HG02970 (cell line): ENCODE results near the gene L1CAM.

ENCODE experiments used
- ATAC-seq: cut with Tn5 transposase; IDR thresholded peaks from one replicate; pipeline ENCODE4 v1.9.1; 2021; ENCODE audit warnings: mild to moderate bottlenecking, moderate library complexity, moderate number of reproducible peaks; ENCODE audit not compliant: unreplicated experiment, low FRiP score

The L1CAM gene

DNA sequence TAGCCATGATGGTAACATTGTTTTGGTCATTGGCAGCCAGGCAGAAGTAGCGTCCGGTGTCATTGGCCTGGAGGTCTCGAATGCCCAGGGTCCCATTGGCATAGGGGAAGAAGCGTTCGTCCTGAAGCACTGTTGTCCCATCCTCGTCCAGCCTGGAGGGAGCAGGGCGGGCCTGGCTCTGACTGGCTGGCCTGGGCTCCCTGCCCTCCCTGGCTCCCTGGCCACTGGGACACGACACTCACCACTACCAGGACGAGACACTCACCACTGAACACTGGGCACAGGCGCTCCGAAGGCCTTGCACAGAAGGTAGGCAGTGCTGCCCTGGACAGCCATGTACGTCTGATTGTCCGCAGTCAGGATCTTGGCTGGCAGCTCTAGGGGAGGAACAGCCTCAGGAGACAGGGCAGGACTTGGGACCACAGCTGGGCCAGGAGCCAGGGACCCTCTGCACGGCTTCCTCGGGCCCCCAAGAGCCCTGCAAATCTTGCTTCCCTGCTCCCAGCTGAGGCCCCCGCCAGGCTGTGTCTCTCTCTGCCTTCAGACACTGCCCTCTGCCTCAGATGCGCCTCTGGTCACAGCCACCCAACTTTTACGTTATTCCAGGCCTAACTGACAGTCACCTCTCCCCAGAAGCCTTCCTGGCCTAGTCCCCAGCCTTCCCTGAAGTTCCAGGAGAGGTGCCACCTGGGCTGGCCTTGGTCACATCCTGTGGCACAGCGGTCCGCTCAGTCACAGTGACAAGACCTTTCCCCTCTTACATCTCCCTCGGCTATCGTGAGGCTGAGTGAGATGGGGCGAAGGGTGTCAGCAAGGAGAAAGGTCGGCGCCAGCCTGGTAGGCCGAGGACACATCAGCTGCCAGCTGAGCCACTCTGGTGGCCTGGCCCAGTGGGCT, 17.1 kb downstream of the L1CAM start:
- no peak for ATAC-seq

DNA sequence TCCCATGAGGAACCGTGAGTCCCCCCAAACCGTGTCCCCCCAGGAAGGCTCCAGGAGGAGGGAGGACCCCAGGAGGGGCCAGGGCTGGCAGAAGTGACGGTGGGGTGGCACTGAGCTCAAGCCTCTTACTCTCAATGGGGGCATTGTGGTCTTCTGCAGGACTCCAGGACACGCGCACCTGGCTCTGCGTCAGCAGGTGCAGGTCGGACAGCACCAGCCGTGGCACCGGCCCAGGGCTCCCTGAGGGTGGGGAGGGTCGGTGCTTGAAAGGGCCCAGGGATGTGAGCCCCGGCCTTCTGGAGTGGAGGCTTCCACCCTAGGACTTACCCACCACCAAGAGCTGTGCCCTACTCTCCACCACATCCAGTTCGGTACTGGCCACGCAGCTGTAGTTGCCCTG, 18.3 kb downstream of the L1CAM start:
- ATAC-seq = no peak

DNA sequence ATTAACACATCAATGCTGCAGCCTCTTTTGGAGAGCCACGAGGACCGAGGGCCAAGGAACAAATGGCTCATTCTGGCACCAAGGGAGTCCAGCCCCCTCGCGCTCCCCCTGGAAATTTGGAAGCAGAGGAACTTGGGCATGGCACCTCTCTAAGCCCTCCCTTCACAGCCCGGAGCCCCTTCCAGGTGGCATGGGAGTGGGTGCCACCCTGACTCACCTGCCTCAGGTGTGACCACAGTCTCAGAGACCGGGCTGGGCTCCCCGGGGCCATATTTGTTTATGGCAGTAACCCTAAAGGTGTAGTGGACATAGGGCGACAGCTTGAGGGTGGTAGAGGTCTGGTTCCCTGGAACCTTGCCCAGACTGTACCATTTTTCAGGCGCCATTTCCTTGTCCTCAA, 18.8 kb downstream of the L1CAM start:
- no peak for ATAC-seq

DNA sequence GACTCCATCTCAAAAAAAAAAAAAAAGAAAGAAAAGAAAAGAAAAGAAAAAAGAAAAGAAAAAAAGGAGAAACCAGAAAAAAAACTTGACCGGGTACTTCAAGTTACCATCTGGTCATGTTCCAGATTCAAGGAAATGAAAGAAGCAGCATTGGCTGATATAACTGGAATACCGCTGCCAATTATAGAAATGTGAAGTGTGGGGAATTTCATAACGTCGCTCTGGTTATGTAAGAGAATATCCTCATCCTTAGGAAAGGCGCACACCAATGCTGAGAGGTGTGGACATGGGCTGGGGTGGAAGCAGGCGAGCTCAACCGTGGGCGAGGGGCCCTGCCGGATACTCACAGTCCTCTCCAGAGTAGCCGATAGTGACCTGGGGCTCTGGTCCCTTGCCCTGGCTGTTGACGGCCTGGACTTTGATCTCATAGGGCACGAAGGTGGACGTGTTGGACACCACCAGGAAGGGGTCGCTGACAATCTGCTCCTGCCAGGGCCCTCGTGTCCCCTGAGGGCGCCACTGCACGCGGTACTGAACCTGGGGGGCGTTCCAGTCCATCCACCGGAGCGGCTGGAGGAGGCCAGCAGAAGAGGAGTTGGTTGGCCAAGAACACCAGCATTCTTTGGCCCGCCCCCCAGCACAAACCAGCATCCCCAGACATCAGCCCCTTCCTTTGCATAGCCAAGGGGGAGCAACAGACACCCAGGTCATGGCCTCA, 19.5 kb downstream of the L1CAM start:
- no peak for ATAC-seq

DNA sequence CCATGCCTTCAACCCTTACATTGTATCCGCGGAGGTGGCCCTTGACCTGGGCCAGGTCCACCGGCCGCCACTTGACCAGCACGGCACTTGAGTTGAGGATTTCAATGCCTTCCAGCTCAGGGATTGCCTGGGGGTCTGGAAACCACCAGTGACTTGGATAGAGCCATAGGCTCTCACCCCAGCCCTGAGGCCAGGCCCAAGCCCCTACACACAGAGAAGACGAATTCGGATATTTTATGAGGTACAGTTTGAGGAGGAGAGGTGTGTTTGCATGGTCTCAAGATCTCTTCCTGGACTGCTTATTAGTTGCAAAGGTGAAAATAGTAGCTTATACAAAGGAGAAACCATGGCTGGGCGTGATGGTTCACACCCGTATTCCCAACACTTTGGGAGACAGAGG, 20.3 kb downstream of the L1CAM start:
- no peak for ATAC-seq

DNA sequence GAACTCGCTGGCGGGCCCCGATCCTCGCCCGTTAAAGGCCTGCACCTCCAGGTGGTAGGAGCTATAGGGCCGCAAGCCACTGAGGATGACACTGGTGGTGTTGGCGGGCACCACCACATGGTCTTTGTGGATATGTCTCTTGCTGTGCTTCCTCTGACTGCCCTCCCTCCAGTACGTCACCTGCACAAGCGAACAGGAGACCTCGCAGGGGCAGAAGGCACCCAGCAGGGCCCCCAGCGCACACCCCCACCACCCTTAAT, 20.7 kb downstream of the L1CAM start:
- no peak for ATAC-seq

DNA sequence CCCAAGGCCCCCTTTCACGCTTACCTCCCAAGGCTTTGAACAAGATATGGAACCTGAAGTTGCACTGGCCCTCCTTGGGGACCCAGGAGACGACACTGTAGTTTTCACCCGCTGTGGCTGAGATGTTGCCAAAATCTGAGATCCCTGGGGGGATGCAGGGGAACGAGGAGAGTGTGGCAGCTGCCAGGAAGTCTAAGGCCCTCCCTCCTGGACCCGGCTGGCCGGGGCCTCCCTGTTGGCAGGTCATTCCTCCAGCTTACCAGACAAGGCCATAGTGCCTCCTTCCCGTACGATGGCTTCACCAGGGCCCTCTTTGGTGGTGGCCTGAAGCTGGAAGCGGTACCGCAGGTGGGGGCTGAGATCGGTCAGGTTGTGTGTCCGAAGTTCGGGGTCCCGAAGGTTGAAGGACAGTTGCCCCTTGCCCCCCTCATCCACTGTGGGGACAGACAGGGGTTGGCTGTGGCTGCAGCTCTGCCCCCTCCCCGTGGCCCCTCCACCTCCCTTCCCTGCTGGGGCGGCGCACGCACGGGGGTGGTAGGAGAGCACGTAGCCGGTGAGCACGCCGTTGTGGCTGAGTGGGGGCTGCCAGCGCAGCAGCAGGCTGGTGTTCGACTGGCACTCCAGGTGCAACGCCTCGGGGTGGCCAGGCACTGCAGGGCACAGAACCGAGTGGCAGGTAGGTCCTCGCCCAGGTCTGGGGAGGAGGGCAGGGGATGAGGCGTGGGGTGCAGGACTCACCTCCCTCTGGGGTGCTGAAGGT, 21.2 kb downstream of the L1CAM start:
- no peak for ATAC-seq

DNA sequence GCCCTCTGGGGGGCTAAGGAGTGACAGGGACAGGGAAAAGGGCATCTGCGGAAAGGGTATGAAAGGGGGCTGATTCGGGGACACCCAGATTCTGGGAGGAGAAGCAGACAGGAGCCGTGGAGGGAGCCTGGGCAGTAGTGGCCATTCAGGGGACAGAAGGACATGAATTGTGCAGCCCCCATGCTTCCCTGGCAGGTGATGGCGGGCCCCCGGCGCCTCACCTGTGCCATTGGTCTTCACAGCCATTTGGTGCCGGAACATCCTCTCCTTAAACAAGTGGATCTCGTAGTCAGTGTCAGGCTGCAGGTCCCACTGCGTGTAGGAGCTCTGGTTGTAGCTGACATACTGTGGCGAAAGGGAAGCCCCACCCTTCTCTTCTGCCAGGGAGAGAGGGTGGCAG, 21.9 kb downstream of the L1CAM start:
- ATAC-seq = no peak

DNA sequence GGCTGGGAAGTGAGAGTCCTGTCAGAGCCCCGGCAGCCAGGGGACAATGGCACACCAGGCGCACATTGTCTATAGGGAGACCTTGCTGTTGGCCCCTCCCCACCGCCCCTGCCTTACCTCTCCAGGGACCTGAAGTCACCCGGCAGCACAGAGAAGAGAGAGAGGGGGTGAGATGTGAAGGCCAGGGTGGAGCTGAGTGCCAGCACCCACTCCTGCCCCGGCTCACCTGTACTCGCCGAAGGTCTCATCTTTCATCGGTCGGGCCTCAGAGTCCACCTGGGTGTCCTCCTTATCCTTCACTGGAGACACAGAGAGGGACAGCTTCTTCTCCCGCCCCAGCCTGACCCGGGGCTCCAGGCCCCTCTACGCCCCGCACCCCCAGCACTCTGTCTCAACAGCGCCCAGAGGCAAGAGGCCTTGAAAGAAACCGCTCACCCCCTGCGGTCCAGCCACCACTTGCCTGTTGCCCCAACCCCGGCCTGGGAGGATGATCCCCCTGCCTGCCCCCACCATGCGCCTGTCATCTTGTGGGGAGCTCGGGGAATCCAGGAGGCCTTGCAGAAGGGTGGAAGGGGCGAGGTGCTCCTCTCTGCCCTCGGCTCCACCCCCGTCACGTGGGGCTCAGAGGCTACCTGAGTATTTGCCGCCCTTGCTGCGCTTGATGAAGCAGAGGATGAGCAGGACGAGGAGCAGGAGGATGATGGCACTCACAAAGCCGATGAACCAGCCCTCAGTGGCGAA, 22.6 kb downstream of the L1CAM start:
- ATAC-seq = no peak

DNA sequence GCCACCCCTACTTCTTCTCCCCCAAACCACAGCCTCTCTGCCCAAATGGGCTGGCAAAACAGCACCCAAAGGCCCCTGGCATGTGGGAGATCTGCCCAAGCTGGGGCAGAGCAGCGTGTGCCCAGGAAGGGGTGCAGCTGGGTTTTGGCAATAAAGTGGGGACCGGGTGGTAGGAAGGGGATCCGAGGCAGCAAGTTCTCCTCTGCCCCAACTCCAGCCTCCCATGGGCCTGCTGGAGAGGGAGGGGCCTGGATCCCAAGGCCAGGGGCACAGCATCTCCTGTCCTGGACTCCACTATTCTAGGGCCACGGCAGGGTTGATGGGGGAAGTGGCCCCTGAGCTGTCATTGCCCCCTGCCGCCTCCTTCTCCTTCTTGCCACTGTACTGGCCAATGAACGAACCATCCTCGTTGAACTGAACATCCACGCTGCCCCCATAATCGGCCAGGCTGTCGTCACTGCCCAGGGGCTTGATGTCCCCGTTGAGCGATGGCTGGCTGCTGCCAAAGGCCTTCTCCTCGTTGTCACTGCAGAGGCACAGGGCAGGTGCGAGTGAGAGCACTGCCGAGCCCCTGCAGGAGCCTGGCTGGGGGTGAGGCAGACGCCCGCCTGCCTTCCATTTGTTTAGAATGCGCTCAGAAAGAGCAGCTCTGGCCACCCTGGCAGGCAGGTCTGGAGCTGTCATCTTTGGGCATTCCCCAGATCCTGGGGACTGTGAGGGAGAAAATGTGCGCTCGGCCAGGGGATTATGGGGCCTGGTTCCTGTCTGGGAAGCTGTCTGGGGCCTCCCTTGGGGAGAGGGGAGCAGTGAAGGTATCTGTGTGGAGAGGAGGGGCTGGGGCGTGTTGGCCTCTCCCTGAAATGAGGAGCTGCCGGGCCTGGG, 23.4 kb downstream of the L1CAM start:
- no peak for ATAC-seq

DNA sequence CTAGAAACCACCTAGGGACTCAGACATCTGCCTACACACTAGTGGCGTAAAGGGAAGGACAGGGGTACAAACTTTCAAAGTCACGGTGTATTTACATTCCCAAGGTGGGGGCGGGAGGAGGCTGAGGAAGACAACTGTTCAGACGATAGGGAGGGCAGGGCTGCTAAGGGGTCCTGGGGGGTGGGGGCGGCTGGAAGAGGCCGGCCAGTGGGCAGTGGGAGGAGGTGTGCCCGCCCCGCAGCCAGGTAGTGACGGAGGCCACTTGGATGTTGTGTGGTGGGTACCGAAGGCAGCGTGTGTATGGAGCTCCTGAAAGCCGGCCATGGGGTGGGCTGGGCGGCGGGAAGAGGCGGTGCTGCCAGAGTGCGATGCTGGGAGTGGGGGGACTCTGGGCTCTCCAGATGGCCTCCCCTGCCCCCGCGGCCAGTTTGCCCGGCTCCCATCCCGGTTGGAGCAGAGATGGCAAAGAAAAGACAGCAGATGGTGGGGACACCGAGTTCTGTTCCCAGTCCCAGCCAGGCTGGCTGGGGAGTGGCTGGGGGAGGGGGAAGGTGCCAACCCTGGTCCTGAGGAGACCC, 24.2 kb downstream of the L1CAM start:
- ATAC-seq = no peak

DNA sequence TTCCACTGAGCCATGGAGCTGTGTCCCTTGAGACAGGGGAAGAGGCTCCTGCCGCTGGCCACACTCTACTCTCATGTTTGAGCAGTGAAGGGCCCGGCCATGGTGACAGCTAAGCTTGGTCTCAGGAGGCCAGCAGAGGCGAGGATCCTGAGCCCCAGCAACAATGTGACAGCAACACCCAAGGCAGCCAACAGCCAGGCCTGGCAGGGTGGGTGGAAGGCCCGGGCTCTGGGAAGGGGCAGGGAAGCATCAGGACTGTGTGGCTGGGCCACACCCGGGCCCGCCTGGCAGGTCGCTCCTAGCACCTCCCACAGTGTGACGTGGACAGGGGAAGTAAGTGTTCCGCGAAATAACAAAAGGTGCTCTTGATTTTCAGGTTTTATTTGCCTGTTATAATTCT, 24.8 kb downstream of the L1CAM start:
- ATAC-seq = no peak

DNA sequence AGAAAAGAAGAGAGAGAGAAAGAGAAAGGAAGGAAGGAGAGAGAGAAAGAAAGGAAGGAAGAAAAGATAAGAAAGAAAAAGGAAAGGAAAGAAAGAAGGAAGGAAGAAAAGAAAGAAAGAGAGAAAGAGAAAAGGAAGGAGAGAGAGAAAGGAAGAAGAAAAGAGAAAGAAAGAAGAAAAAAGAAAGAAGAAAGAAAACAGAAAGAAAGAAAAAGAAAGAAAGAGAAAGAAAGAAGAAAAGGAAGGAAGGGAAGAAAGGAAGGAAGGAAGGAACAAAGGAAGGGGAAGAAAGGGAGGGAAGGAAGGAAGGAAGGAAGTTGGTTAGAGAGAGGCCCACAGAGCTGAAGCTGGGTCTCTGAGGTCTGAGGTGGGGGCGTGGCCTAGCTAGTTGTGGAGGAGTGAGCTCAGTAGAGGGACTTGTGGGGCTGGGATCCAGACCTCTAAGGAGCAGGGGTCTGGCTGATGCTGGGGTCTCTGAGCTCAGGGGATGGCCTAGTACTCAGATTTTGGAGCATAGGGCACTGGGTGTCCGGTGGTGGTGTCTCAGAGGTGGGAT, 28.5 kb downstream of the L1CAM start:
- no peak for ATAC-seq

DNA sequence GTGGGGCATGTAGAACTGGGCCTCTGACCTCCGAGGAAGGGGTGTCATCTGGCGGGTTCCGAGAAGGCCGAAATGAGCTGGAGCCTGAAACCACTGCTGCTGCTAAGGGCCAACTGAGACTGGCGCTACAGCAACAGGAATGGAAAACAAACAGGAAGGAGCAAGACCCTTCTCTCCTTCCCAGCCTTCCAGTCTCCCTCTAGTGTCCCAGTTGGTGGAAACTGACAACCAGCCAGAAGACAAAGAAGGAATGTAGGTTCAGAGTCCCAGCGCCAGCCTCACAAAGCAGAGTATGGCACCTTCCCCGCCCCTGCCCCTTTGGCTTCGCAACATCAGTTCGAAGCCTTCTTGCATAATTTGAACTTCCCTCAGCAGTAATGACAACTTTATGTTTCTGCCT, 31.3 kb downstream of the L1CAM start:
- no peak for ATAC-seq

DNA sequence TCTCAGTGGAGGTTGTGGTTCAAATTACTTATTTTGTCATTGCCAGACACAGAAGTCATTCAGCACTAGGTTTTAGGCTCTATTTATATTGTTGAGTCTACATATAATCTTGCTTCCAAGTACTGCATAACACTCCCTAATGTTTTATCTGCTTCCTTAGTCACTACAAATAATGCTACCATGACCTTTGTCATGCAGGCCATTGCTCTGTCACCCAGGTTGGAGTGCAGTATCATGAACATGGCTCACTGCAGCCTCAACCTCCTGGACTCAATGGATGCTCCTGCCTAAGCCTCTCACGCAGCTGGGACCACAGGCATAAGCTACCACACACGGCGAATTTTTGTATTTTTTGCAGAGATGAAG, 32.1 kb downstream of the L1CAM start:
- ATAC-seq = no peak

DNA sequence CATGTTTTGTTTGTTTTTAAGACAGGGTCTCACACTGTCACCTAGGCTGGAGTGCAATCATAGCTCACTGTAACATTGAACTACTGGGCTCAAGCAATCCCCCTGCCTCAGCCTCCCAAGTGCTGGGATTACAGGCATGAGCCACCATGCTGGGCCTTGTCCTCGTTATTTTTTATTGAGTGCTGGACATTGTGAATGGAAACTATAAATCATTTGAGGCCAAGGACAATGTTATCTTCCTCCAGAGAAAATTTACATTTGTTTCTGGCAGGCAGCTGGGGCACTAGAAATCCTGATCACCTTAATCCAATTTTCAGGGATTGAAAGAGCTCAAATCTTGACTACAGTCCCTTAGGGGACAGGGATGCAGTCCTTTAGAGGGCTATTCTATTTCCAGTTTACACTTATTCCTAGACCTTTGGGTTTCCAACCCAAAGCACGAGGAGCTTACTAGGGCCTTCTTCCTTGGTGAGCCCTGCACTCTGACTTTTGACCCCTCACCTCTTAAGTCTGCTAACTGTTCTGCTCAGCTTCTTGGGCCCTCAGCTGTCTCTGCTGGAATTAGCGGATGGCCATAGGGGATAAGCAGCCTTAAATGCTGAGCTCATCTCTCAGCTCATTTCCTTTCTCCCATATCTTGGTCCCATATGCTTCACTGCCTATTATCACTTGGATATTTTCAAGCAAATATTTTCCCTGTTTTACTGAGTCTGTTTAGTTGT, 32.6 kb downstream of the L1CAM start:
- no peak for ATAC-seq

DNA sequence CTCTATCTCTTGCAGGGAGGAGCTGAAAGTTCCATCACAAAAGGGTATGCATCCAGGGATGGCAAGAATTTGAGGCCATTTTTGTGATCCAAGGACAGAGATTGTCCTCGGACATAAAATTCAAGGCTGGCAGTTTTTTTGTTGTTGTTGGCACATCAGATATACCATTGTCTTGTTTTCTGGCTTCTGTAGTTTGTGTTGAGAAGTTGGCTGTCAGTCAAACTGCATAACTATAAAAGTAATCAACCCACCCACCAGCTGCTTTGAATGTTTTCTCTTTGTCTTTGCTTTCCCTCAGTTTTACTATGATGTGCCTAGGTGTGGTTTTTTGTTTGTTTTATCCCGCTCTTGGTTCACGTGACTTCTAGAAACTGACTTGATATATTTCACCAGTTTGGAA, 34.0 kb downstream of the L1CAM start:
- no peak for ATAC-seq

DNA sequence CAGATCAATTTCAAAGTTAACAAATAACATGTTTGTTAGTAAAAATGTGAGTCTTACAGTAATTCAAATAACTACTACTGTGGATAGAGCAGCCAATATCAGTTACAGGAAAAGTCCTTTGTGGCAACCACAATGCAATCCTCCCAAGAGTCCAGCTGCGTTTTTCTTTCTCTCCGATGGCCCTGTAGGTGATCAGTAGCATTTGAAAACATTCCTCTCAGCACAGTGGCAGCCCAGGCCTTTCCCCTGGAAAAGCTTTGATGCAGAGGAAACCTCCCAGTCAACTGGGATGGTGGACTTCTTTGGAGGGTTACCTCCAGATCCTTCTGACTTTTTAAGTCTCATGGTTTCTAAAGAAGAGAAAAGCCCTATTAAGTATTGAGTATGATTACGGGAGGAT, 37.6 kb downstream of the L1CAM start:
- ATAC-seq = no peak

DNA sequence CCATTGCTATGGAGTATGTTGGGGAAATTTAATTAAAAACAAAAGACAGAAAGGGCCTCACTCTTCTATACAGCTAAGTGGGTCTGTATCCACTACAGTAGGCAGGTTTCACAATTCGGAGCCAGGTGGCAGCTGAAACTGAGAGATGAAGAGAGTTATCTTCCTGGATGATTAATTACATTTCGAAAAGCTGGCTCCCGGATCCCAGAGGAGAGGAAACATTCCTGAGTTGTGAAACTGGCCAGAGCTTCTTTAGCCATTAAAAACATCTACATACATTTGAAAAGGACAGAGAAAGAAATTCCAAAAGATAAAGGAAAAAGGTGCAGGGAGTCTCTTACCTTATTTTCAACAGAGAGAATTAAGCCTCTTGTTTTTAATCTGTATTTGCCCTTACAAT, 40.1 kb downstream of the L1CAM start:
- no peak for ATAC-seq
